HG02884 (cell line): Measurements from ENCODE around the gene ATN1.

ENCODE experiments used
- ATAC-seq: cut with Tn5 transposase; IDR thresholded peaks from one replicate; pipeline ENCODE4 v1.9.1; 2021; ENCODE audit warnings: mild to moderate bottlenecking, moderate library complexity; ENCODE audit not compliant: unreplicated experiment

The ATN1 gene

GRCh38 chr12:6943722-6944380 lies 16.1 kb downstream of the ATN1 start, which contains the start of the genes C12orf57 and RNU7-1:
Gene C12orf57, plus strand, starts transcription at chr12:6944022. Its CDS starts 100 bp downstream, at chr12:6944122.
Gene RNU7-1, plus strand, starts transcription at chr12:6943816.
- ATAC-seq, result peak; percentile 30

GRCh38 chr12:6944381-6945186 lies 16.8 kb downstream of the ATN1 start:
- ATAC-seq, result peak; percentile 11

DNA sequence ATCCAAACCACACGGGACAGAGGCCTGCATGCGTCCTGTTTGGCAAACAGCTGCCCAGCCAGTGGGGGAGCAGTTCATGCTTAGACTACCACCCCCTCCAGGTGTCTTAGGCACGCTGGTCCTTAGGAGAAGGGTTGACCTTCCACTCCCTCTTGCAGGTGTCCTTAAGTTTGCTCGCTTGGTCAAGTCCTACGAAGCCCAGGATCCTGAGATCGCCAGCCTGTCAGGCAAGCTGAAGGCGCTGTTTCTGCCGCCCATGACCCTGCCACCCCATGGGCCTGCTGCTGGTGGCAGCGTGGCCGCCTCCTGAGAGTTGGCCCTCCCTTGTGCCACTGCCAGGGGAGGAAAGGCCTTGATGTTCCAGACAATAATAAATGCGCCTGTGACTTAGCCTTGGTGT lies 17.9 kb downstream of the ATN1 start:
- no peak for ATAC-seq

DNA sequence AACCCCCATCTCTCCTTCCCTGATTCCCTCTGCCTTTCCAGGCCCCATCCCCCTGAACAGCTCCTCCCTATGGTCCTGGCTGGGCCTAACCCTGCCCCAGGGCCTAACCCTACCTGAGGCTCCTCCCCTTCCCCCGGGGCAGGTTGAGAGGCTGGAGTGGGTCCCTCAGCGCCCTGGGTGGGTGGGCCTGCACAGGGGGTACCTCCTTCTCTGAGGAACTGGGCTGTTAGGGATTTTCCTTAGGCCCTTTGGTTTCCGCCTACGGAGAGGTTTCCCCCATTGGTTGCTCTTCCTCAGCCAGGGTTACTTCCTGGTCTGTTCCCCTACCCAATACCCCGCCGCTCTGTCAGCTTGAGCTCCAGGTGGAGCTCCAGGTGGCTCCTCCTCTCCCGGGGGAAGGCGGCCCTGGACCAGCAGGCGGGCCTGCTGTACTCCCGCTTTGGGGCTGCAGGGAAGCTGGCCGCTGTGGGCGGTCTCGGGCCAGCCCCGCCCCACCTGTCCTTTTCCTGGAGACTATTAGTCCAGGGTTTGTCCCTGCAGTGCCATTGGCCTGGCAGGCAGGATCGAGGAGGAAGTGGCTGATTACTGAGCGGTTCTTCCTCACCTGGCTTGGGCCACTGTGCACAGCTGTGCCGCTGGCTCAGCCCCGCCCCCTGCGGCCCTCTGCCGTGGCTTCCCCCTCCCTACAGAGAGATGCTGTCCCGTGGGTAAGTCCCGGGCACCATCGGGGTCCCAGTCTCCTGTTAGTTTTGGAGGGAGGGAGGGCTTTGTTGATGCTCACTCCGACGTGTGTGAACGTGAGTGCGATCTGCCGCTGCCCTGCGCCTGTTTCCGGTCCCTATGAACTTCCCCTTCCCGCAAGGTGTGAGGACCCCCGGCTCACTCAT lies 18.5 kb downstream of the ATN1 start:
- ATAC-seq, result no peak

- no peak for ATAC-seq
Observed at GRCh38 chr12:6946920-6947374, 19.2 kb downstream of the ATN1 start.

GRCh38 chr12:6947615-6948014 lies 19.9 kb downstream of the ATN1 start:
- ATAC-seq, result no peak

GRCh38 chr12:6948873-6949594 lies 21.3 kb downstream of the ATN1 start:
- ATAC-seq, result no peak

GRCh38 chr12:6950401-6950801 lies 22.6 kb downstream of the ATN1 start:
- ATAC-seq, result no peak

GRCh38 chr12:6950811-6951540 lies 23.2 kb downstream of the ATN1 start, which contains the start of gene PTPN6:
Gene PTPN6, plus strand, starts transcription at chr12:6951356. Its CDS starts 157 bp downstream, at chr12:6951513.
- no peak for ATAC-seq

GRCh38 chr12:6951551-6952120 lies 23.9 kb downstream of the ATN1 start:
- ATAC-seq, result no peak

GRCh38 chr12:6952121-6952862 lies 24.5 kb downstream of the ATN1 start:
- no peak for ATAC-seq

DNA sequence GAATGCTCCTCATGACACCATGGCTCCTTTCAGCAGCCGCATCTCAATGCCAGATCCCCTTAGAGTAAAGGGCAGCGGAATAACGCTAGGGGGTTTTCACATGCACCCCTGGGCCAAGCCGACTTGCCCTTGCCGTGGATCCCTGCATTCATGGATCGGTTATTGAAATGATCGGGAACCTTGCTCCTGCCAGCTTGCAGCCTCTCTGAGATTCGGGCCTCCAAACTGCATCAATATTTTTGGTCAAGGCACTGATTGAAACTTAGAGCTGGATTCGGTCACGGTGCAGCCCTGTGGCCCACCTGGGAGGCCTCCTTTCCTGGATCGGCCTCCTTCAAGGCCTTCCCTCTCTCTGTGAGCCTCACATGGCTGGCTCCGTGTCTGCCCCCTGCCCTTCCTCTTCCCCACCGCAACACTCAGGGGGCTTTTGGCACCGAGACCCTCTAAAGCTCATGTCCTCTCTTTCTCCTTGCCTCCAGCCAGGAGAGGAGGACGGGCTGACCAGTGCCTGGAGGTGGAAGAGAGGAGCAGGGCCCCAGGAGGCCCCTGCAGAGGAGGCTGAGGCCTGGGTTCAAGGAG lies 25.2 kb downstream of the ATN1 start:
- ATAC-seq, result no peak

- ATAC-seq, result peak; percentile 42
Observed at GRCh38 chr12:6953442-6954315, 25.9 kb downstream of the ATN1 start.

GRCh38 chr12:6954316-6955107 lies 26.8 kb downstream of the ATN1 start:
- no peak for ATAC-seq

DNA sequence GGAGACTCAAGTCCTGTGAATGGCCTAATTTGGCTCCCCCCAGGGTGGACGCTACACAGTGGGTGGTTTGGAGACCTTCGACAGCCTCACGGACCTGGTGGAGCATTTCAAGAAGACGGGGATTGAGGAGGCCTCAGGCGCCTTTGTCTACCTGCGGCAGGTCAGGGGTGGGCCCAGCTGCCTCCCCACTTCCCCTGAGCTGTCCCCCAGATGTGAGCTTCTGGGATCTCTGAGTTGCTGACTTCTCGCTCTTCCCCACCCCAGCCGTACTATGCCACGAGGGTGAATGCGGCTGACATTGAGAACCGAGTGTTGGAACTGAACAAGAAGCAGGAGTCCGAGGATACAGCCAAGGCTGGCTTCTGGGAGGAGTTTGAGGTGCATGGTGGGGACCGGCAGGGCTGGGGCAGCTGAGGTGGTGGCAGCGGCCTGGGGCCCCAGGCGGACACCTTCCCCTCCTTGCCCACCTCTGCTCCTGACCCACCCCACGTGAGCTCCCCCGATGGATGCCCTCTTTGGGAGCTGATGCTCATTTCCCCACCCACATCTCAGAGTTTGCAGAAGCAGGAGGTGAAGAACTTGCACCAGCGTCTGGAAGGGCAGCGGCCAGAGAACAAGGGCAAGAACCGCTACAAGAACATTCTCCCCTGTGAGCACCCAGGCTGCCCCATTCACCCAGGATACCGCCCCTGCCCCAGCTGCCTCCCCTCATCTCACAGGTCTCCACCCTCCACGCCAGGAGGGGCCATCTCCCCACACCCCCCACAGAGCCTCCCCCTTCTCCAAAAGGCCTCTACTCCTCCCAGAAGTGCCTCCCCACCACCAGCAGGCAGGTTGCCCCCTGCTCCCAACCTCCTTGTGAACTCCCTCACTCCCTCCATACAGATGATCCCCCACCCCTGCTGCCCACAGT lies 27.6 kb downstream of the ATN1 start:
- ATAC-seq, result no peak
